Activated CD4-positive, alpha-beta T cell treated with anti-CD3 and anti-CD28 coated beads, Interleukin-2, Interleukin-4, amounts not matched to agents 100 ng/mL and 50 ng/mL, durations not matched to agents 16 hours and 8 hours (primary cell): Measurements from ENCODE around the gene ANKRD63.

Experiments used
- DNase-seq: peaks from one replicate; pipeline ENCODE4 v3.0.0-alpha.2; 2020; ENCODE audit warnings: low spot score

The ANKRD63 gene

DNA sequence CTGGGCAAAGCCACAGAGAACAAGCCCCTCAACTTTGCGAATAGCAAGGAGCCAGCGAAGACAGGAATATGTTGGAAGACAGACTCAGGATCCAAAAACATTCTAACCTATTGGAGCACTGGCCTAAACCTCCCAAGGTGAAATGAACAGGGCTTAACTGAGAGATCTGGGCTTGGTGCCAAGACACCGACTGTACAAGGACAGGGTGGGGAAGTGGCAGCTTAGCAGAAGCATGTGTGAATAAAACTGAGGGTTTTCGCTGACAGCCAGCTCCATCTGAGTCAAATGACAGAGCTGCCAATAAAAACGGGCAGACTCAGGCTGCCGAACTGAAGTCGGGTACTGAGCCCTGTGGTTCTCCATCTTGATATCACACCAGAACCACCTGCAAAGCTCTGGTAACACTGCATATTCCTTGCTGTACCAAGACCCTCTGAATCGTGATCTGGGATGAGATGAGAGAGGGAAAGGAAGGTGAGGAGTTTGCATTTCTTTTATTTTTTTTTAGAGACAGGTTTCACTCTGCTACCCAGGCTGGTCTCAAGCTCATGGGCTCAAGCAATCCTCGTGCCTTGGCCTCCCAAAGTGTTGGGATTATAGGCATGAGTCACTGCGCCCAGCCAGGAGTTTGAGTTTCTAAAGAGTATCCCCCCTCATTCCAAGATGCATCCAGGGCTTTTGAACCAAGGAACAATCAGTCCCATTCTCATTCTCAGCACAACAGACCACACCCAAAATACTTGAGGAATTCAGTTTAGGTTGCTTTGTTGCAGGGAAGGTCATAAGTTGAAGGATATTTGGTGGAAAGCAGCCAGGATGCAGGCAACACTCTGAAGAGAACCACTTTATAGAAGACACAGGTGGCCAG is 30.9 kb upstream of the ANKRD63 start:
- DNase-seq: no peak

DNA sequence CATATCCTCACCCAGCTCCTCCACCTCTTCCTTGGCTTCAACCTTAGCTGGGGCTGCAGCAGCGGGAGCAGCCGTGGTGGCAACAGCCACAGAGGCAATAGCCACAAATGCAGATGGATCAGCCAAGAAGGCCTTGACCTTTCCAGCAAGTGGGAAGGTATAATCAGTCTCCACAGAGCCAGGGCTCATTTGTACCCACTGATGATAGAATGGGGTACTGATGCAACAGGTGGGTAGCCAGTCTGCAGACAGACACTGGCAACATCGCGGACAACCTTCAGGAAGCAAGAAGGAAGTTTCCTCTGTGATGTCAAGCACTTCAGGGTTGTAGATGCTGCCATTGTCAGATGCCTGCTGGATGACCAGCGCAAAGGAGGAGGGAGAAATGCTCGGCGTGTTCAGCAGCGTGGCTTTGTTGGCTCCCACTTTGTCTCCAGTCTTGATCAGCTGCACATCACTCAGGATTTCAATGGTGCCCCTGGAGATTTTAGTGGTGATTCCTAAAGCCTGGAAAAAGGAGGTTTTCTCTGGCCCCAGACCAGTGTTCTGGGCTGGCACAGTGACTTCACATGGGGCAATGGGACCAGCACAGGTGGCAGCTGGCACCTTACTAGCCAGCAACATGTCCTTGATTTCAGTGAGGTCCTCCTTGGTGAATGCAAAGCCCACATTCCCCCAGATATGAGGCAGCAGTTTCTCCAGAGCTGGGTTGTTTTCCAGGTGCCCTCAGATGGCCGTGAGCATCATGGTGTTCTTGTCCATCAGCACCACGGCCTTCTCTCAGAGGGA is 29.7 kb upstream of the ANKRD63 start:
- no peak for DNase-seq

DNA sequence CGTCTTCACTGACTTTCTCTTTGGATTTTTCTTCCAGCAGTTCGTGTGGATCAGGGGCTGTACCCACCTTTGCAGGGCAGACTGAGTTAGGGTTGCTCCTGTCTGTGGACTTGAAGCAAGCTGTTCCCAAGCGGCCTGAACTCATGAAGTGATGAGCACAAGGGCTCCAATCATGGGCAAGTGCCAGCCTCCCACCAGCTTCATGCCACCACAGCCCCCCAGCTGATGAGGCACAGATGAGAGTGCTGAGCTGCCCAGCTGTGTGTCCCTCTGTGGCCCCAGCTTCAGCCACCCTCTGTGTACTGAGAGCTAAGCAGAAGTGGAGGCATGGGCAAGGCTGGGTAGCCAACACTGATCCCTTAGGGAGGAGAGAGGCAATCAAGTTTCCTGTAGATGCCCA is 28.1 kb upstream of the ANKRD63 start:
- no peak for DNase-seq

DNA sequence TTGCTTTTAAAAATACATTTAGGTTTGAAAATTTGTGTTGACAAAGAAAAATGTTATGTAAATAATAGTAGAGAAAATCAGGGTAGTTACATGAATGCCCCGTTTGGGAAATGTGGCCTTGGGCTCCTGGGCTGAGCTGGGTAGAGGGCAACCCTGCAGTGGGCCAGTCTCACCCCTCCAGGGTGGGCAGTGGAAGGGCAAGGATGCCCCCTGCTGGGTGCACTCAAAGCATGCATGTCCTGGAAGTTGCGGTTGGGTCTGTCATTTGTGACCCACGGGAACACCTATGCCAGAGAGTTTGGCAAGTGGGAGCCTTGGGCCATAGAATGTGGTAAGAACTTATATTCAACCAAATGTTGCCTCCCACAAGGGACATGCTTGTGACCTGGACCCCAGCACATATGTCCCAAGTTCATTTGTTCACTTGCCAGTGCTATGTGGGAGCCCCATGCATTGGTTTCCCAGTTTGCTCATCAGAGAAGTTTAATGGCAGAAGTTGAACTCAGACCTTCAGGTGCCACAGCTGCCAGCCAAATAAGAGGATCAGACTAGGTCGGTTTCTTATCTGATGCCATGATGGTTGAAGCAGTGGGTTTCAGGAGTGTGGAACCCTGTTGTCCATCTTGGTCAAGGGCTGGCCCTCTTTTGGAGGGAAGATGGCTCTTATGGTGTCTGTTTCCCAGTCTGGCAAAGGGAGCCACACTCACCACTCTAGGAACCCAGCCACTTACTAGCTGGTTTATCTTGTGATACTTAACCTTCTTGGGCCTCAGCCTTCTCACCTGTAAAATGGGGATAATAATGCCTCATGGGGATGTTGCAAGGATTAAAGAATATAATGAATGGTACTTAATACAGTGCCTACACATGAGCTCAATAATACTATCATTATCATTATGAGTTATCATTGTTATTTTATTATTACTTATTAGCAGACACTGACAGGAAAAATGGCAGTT is 27.4 kb upstream of the ANKRD63 start:
- peak; percentile 71 for DNase-seq

DNA sequence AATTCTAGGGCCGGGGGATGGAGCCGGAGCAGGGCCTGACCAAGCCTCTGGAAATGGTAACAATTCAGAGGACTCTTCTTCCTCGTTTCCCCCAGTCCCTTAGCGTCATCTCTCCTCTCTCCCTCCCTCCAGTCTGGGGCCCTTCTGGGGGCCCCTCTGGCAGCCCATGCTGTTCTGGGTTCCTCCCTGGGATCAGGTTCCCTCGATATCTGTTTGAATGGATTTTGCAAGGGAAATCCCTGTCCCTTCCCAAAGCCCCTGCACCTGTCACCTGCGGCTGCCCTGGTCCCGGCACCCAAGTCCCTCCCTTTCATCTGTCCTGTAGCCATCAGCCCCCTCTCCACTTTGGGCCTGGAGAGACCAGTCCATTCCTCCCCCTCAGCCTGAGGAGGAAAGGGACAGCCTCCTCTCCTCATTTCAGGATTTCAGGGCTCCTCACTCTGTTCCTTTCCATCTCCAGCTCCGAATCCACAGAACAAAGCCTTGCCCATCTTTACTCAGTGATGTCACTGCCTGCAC is 26.5 kb upstream of the ANKRD63 start:
- no peak for DNase-seq

DNA sequence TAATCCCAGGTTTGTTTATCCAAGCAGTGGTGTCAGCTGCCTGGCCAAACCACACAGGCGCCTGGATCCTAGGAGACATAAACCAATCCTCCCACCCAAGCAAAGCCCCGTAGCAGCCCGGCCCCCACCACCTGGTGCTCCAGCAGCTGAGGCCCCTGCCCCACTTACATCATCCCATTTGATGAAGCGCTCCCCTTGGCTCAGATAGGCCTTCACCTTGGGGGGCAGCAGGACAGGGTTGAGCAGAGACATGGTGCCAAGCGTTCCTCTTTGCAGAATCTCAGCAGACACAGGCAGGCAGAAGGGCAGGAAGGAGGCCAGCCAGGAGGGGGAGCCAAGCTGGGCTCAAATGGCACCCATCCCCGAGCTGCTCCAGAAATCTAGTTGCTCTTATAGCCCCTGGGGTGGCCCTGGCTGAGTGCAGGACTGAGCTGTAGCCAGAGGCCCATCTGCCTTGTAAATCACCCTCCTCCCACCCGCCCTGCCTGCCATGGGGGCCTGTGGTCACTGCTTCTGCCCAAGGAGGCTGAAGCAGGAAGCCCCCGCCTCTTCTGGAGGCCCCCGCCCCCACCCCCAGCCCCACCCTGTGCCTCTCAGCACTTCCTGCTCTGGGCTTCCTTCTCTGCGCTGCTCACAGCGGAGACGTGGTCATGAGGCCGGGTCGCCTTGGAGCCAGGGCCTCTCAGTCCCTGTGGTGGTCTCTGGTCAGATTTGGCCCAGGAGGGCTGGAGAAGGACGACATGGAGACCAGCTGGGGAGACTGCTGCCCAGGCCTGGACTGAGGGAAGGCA is 24.8 kb upstream of the ANKRD63 start, which contains the start of gene PLCB2:
Gene PLCB2 (minus strand): TSS at position 515 of the 791 bp plus-strand sequence. CDS start 263 bp downstream, at position 252.
- peak; percentile 65 for DNase-seq

DNA sequence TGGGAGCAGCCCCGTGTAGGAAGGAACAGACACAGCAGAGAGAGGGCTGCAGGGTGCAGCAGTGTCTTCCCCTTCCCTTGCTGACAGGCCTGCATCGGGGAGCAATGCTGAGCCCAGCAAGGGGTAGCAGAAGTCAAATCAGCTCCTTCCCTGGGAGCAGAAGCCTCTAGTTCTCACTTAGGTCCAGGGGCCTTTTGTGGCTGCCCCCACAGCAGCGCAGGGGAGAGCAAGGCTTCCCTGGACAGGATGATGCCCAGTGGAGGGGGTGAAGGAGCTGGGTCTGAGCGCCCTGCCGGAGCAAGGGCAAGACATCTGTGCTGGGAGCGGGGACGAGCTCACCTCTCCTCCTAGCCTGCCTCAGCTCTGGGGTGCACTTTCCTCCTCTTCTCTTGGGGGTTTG is 24.0 kb upstream of the ANKRD63 start:
- DNase-seq: no peak

DNA sequence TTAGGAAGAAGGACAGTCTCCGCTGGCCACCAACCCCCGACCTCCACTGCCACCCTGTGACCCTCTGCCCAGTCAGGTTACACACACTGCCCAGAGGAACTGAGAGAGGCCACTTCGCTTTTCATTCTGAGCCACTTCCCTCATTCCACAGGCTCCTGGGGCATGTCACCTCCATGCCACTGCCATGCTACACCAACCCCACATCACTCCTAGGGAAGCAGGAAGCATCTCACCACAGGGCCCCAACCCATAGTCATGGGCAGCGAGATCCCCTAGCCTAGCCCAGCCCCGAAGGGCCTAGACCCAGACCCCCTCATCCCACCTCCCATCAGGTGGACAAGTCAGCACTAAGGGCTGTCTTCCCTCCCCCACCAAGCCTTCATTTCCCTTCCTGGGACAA is 23.5 kb upstream of the ANKRD63 start:
- no peak for DNase-seq

DNA sequence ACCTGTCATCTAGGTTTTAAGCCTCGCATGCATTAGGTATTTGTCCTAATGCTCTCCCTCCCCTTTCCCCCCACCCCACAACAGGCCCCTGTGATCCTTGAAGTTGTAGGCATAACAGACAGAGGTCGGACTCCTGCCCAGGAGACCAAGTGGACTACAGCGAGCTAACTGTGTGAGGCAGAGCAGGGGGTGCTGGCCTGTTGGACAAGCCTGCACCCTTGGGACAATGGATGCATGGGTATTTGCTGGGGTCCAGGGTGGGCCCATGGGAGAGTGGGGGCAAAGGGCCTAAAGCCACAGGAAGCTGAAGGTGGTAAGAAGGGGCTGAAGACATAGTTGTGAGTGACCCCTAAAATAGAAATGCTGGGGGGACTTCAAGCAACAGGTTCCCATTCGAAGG is 22.4 kb upstream of the ANKRD63 start:
- DNase-seq: no peak

DNA sequence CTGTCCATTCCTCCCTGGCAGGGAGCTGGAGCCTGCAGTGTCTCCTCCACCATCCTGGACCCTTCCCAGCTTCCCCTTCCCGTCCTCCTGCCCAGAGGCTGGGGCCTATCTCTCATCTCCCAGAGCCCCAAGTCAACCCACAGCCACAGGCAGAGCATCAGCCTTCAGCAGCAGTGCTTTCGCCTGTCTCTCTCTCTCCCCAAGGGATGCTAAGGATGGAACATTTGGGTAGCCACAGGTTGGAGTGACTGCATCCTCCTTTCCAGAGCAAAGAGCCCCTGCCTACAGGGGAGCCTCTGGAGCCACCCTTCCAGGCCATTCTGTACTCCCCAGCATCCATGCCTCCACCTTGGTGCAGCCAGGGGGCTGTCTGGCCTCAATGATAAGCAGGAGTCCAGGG is 20.7 kb upstream of the ANKRD63 start:
- no peak for DNase-seq

DNA sequence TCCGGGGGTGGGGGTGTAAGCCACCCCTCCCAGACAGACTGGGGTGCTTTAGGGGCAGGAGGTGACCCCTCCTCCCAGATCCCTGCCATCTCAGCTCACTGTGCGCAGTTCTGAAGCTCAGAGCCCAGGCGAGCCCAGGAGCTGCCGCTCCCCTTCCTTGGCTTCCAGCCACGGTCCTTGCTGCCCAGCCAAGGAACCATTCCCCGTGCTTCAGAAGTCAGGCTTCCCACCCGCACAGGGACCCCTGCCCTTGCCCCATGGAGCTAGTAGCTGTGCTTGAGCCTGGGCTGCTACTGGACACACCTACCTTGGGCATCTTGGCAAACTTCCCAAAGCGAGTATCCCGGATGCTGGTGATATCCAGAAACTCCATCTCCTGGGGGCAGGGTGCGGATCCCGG is 20.1 kb upstream of the ANKRD63 start:
- DNase-seq: no peak

DNA sequence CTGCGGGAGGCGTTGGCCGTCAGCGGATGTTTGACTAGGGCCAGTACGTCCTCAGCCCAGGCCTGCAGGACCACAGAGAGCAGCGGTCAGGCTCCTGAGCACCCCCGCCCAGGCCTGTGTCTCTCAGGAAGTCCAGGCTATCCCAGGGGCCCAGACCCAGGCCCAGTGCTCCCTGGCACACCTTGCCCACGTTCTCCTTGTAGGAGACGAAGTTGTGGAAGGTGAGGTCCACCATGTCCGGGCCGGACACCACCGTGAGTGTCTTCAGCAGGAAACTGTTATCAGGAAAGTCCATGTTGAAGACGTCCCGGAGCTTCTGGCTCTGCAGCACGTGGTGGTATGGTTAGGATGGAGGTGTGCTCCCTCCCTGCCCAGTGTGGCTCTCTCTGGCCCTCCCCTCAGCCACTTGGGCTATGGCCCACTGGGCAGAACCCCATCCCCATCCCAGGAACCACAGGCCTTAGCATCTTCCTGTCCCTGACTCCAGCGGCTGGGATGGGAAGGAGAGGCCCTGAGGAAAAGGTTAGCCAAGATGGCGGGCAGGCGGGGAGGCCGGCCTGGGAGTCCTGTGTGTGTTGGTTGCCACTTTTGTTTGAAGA is 19.5 kb upstream of the ANKRD63 start:
- DNase-seq: no peak

DNA sequence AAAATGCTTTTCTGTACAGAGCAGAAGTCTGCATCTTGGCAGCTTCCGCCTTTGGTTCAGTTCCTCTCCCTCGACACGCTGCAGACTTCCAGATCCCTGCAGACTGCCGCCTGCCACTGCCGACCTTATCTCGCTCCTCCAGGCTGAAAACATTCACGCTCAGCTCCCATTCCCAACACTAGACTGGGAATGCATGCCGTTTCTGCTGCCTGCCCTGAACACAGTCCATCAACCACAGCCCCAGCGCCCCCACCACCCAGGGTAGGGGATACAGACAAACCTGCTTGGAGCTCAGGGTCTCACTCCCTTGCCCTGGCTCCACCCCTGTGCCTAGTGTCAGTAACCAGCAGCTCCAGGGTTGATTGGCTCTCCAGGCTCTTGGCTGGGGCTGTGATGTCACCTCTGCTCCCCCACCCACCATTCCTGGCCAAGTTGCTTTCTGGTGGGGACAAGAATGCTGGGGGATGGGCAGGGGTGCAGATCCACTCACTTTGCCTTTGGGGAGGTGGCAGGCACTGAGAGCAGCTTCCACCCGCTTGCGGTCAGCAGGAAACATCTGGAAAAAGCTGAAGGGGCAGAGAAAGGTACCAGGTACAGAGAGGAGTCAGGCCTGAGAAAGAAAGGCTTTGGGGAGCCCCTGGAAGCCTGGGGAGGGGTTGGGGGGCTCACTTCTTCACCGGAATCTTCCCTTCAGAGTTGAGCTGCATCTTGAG is 18.8 kb upstream of the ANKRD63 start:
- DNase-seq: no peak

DNA sequence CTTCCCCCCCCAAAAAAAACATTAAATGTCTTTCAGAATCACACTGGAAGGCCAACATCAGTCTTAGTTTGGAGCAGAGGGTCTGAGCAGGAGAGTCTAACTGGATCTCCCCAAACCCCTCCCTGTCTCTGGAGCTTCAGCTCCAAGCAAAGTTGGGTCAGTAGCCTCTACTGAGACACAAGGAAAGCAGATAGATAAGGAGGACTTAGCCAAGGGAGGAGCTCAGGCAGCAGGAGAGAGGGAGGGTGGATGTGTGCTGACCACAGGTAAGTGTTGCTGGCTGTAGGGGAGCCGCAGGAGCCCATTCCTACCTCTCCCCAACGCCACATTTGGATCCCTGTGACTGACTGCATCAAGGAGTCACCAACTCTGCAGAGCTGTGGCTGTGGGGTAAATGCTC is 17.9 kb upstream of the ANKRD63 start:
- DNase-seq: no peak

DNA sequence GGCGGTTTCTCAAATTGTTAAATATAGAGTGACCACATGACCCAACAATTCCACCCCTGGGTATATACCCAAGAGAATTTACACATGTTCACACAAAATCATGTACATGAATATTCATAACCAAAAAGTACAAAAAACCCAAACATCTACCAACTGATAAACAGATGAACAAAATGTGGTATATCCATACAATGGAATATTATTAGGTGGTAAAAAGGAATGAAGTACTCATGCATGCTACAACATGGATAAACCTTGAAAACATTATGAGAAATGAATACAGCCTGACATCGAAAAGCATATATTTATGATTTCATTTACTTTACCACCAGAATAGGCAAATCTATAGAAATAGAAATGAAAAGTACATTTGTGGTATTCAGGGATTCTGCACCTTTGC is 17.5 kb upstream of the ANKRD63 start:
- DNase-seq: no peak

DNA sequence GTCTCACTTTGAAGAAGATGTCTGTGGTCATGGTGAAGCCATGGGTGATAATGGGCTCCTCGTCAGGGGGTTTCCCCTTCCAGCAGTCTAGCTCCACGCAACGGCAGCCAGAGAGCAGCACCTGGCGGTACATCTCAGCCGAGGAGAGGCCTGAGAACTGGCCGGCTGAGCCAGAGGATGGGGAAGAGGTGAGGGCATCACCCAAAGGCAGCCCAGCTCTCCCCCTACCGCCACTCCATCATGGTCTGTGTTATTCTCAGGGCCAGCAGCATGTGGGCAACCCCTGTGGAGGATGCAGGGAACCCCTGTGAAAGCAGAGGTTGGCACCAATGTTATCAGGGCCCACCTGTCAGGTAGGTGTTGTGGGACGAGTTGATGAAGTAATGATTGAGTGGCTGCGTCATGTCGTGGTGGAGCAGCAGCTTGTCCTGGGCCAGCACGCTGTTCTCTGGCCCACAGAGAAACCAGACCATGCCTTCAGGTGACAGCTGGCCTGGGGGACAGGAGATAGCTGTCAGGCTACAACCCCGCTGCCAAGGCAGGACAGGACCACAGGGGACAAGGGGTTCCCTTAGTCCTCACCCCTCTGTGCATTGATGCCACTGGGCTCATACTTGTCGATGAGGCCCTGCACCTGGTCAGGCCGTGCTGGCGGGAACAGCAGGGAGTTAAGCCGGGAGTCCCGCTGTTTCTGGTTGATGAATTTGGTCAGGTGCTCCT is 15.5 kb upstream of the ANKRD63 start:
- DNase-seq: no peak

DNA sequence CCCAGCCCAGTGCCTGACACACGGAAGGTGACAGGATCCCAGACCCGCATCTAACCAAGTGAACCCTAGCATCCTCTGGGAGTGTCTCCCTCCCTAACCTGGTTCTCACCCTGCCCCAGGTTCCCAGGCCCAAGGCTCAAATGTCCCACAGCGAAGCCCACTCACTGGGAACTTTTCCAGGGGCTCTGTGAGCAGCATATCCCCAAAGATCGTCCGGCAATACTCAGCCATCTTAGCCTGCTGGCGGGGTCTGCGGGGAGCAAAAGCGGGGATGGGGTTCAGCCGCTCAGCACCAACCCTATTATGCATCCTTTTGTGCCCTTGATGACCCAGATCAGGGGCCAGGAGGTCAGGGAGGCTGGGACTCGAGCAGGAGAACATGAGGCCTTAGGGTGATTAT is 14.5 kb upstream of the ANKRD63 start:
- DNase-seq: no peak

DNA sequence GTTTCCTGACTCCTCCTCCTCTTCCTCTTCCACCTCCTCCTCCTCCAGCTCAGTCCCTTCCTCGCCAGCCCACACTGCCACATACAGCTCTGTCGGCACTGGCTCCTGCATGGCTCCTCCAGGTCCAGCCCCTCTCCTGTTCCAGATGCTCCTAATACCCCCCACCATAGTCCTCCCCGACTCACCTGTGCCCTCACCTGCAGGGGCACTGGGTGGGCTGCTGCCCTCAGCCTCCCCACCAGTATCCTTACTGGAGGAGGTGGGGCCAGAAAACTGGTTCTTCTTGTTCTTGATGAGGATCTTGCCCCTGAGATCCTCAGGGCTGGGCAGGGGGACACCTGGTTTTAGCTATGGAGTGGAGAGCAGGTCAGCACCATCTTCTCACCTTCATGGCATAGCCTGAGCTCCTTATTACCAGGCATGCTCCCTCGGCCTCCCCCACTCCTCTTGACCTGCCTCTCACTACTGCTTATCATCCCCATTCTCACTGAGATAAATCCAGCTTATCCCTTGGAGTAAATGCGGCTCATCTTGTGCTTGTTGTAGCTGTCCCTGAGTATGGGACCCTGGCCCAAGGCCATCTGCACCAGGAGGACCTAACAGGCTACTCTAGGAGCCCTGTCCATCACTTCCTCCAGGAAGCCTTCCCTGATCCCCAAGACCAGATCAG is 13.8 kb upstream of the ANKRD63 start:
- no peak for DNase-seq
